Endodermal cell (in vitro differentiated cells): ENCODE results near the gene MRPL45. TPM values are rescaled to one million over a fixed set of nuclear protein-coding genes. Genes with fewer than 3 reads are reported as not detected.
A peak's percentile ranks its signal among the peaks of the same experiment; 100 is the strongest.
"Not testable (repeated sequence)": the region's sequence is repeated elsewhere in the genome, so short reads cannot be mapped to it uniquely, and the experiment has no call there.

Experiments used
- DNase-seq: peaks from one replicate; pipeline ENCODE4 v3.0.0-alpha.2; 2017
- H3K27ac ChIP-seq: 2 replicates; pipeline ENCODE4 v1.5.1; 2013; ENCODE audit warnings: mild to moderate bottlenecking, low read depth, low read length, moderate library complexity
- H3K27me3 ChIP-seq: 2 replicates; pipeline ENCODE4 v1.6.1; 2013; ENCODE audit warnings: mild to moderate bottlenecking, low read length, moderate library complexity; ENCODE audit not compliant: insufficient read depth, control insufficient read depth, poor library complexity, severe bottlenecking
- H3K36me3 ChIP-seq: 2 replicates; pipeline ENCODE4 v1.7.0; 2013; ENCODE audit warnings: mild to moderate bottlenecking, low read length, moderate library complexity; ENCODE audit not compliant: control insufficient read depth, insufficient read depth
- H3K4me1 ChIP-seq: one replicate; pipeline ENCODE4 v1.7.0; 2013; ENCODE audit warnings: low read length; ENCODE audit not compliant: control insufficient read depth, insufficient read depth
- H3K4me3 ChIP-seq: 2 replicates; pipeline ENCODE4 v1.5.1; 2013; ENCODE audit warnings: mild to moderate bottlenecking, low read length, moderate library complexity
- H3K9ac ChIP-seq: 2 replicates; pipeline ENCODE4 v1.6.1; 2013; ENCODE audit warnings: mild to moderate bottlenecking, low read length, moderate library complexity; ENCODE audit not compliant: poor library complexity, severe bottlenecking; ENCODE audit errors: extremely low read depth
- H3K9me3 ChIP-seq: 2 replicates; pipeline ENCODE4 v1.6.1; 2013; ENCODE audit warnings: mild to moderate bottlenecking, low read length, moderate library complexity; ENCODE audit not compliant: control insufficient read depth
- H3K27ac Mint-ChIP-seq: 2 replicates; pipeline ENCODE4 v1.8.0; 2020; ENCODE audit warnings: mixed read lengths
- H3K27me3 Mint-ChIP-seq: 2 replicates; pipeline ENCODE4 v1.8.0; 2021; ENCODE audit warnings: mild to moderate bottlenecking, mixed read lengths; ENCODE audit not compliant: insufficient read depth
- H3K36me3 Mint-ChIP-seq: 2 replicates; pipeline ENCODE4 v1.8.0; 2020; ENCODE audit warnings: low read depth, mixed read lengths
- H3K4me1 Mint-ChIP-seq: 2 replicates; pipeline ENCODE4 v1.8.0; 2020; ENCODE audit warnings: mixed read lengths
- H3K4me3 Mint-ChIP-seq: 2 replicates; pipeline ENCODE4 v1.8.0; 2020; ENCODE audit warnings: mild to moderate bottlenecking, moderate library complexity, mixed read lengths
- H3K9me3 Mint-ChIP-seq: 2 replicates; pipeline ENCODE4 v1.8.0; 2020; ENCODE audit warnings: mild to moderate bottlenecking, mixed read lengths
- WGBS, 2 experiments: methylation state at CpG; one replicate each; pipeline versions ENCODE4 v1.1.5 to v1.1.7; 2013; ENCODE audit warnings: missing lambda C conversion rate in 2 of 2, mixed read lengths in 1 of 2; ENCODE audit not compliant: insufficient coverage in 1 of 2, insufficient read length in 1 of 2; 5-methylcytosine and 5-hydroxymethylcytosine counted together
- long read RNA-seq, 4 experiments: library from polyadenylated mRNA in 2 of 4; library from RNA in 1 of 4; library from capped mRNA in 1 of 4; stranded (forward) in 3 of 4; unstranded in 1 of 4; transcript quantifications; one replicate each; pipeline ENCODE4 v2.0.0, GENCODE V29; 2020 to 2021; ENCODE audit warnings: inconsistent platforms in 1 of 4
- polyA plus RNA-seq, 2 experiments: library from polyadenylated mRNA; stranded (reverse); fragments of 50-300 nt; gene quantifications; one replicate each; pipeline ENCODE4 v1.2.3, GENCODE V29; 2013
- total RNA-seq, 2 donors: library from RNA; stranded (reverse); fragmentation: NEBNext Ultra II Directional in 1 of 2; extraction: Animal tissue kit (Norgen Biotek cat#: 25700) in 1 of 2; gene quantifications; 2 replicates in 1 of 2; 3 replicates in 1 of 2; pipeline ENCODE4 v1.2.1, GENCODE V29; 2021

MRPL45 gene
- 10 to 100 TPM; 48.8 to 51.9 TPM for total RNA-seq
- 49.7 TPM for polyA plus RNA-seq (2013, experiment 1 of 2)
- polyA plus RNA-seq (2013, experiment 2 of 2), result 47.2 TPM
- long read RNA-seq, experiment 1, transcript MRPL45-203 (8 exons, 1,705 nt), result major isoform, 19 of 38 reads
- long read RNA-seq, experiment 1, partial matches to known transcripts, result 12 of 38 reads
- long read RNA-seq, experiment 1, other reads (novel, unspliced or antisense), result 6 of 38 reads
- long read RNA-seq, experiment 2, transcript MRPL45-203 (8 exons, 1,705 nt), result major isoform, 91 of 108 reads
- long read RNA-seq, experiment 2, partial matches to known transcripts, result 9 of 108 reads
- long read RNA-seq, experiment 2, other reads (novel, unspliced or antisense), result 7 of 108 reads
- long read RNA-seq, experiment 3, transcript MRPL45-203 (8 exons, 1,705 nt), result major isoform, 172 of 186 reads
- long read RNA-seq, experiment 3, partial matches to known transcripts, result 5 of 186 reads
- long read RNA-seq, experiment 3, other reads (novel, unspliced or antisense), result 6 of 186 reads
- long read RNA-seq, experiment 4, transcript MRPL45-203 (8 exons, 1,705 nt), result major isoform, 122 of 139 reads
- long read RNA-seq, experiment 4, partial matches to known transcripts, result 5 of 139 reads
- long read RNA-seq, experiment 4, other reads (novel, unspliced or antisense), result 9 of 139 reads

DNA sequence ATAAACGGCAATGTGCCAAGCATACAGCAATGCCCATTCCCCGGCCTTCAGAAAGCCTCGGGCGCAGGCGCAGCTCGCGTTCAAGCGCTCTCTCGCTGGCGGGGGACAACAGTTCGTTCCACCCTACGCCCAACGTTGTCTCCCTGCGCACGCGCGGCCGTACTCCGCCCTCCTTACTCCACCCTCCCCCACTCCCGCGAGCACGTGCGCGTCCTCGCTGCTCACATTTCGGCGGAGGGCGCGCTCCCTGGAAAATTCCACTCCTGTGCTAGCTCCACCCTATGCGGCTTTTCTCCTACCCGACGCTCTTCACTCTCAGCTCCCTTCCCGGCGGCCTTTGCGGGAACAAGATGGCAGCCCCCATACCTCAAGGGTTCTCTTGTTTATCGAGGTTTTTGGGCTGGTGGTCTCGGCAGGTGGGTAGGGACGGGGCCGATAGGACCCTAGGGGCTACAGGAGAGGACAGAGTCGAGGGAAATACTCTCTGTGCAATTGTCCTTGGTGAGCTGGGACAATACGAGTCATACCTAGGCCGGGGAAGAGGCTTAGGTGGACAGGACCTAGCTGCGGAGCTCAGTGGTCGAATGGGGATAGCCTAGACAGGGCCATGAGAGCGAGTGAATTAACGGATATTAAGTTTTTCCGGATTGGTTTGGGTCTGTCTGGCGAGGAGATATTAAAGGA lies at the start of gene MRPL45:
Gene MRPL45, plus strand, starts transcription at position 335 of the 684 bp plus-strand sequence. Its CDS starts 16 bp downstream, at position 351.
- peak within 1 kb of the TSS; percentile 77 for H3K9ac ChIP-seq
- H3K27ac ChIP-seq, H3K36me3 ChIP-seq: not testable (repeated sequence)

DNA sequence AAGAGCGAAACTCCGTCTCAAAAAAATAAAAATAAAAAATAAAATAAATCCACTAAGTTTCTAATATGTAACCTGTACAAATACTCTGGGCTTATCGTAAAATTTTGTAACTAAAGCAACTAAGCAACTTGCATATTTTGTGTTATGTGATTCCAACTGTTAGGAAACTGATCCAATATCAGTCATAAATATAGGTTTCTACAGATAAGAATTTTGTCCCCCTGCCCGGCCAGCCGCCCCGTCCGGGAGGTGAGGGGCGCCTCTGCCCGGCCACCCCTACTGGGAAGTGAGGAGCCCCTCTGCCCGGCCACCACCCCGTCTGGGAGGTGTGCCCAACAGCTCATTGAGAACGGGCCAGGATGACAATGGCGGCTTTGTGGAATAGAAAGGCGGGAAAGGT lies 43.8 kb upstream of the MRPL45 start:
- H3K36me3 Mint-ChIP-seq, H3K27ac ChIP-seq, H3K9ac ChIP-seq, H3K27me3 ChIP-seq, H3K4me1 Mint-ChIP-seq, H3K27me3 Mint-ChIP-seq, H3K9me3 Mint-ChIP-seq, H3K27ac Mint-ChIP-seq, H3K9me3 ChIP-seq, H3K36me3 ChIP-seq, H3K4me3 Mint-ChIP-seq, H3K4me3 ChIP-seq, H3K4me1 ChIP-seq: not testable (repeated sequence)
- 100% methylated on average over 1 of the region's 14 CpGs; no CpG with 5 or more reads in 1 of the 2 experiments for WGBS, 2 experiments
- DNase-seq, result peak; percentile 4

More for the DNA sequence above, at the start of gene MRPL45:
- not testable (repeated sequence) for H3K4me1 ChIP-seq, H3K4me1 Mint-ChIP-seq, H3K27me3 Mint-ChIP-seq, H3K9me3 Mint-ChIP-seq, H3K36me3 Mint-ChIP-seq, H3K9me3 ChIP-seq, H3K27me3 ChIP-seq
- DNase-seq, result peak; percentile 100
- Mint-ChIP-seq H3K4me3 (peak within 1 kb of the TSS; percentile 93), H3K27ac (peak within 1 kb of the TSS; percentile 100)
- H3K4me3 ChIP-seq, result peak within 1 kb of the TSS; percentile 86
- 1 to 4% methylated on average over 8 to 45 of the region's 48 CpGs for WGBS, 2 experiments

DNA sequence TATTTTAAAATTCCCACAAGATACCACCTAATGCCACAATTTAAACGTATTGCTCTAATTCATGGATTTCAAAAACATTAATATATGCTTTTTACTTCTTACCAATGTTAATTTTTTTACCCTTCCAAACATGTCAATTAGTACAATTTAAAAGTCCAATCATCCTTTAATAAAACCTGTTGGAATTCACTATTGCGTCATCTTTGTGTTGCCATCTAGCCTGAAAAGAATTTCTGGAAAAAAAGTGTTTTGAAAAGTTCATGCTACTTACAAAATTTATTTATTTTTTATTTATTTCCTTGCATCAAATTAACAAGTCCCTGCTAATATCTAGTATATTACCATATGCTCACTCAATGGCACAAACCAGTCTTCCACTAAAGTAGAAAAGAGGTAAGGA lies 42.6 kb upstream of the MRPL45 start:
- H3K4me3 ChIP-seq, result peak overlapping the region; percentile 83
- H3K27ac Mint-ChIP-seq, result peak overlapping the region; percentile 76
- not testable (repeated sequence) for H3K4me1 ChIP-seq, H3K36me3 ChIP-seq, H3K27ac ChIP-seq, H3K27me3 ChIP-seq, H3K9me3 Mint-ChIP-seq, H3K36me3 Mint-ChIP-seq, DNase-seq, H3K9ac ChIP-seq, H3K27me3 Mint-ChIP-seq, H3K9me3 ChIP-seq, H3K4me1 Mint-ChIP-seq
- WGBS, 2 experiments, result 42 to 100% methylated on average over 1 to 2 of the region's 2 CpGs
- peak overlapping the region; percentile 36 for H3K4me3 Mint-ChIP-seq

DNA sequence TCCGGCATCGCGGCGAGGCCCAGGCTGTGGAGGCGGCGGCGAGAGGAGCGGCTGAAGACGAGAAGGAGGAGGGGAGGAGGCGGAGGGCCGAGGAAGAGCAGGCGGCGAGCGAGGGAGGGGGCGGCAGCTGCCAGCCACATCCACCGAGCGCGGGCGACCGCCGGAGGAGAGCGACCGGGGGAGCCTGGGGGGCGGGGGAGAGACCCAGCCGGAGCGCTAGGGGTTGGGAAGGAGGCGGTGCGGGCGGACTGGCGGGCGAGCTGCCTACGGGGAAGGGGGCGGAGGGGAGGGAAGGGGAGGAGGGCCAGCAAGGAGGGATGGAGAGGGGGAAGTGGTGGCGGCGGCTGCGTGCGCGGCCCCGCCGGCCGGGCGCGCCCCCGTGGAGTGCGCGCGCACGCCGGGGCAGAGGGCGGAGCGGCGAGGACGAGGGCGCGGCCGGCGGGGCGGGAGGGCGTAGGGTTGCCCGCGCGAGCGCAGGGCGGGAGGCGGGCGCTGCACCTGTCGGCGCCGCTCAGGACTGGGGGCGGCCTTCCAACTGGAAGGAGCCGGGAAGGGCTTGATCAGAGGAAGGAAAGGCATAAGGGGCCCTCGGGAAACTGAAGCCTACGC lies 39.9 kb upstream of the MRPL45 start:
- WGBS, 2 experiments, result 0% methylated on average over 43 of the region's 73 CpGs; no CpG with 5 or more reads in 1 of the 2 experiments
- not testable (repeated sequence) for H3K36me3 Mint-ChIP-seq
- H3K4me3 Mint-ChIP-seq, result peak overlapping the region; percentile 92

DNA sequence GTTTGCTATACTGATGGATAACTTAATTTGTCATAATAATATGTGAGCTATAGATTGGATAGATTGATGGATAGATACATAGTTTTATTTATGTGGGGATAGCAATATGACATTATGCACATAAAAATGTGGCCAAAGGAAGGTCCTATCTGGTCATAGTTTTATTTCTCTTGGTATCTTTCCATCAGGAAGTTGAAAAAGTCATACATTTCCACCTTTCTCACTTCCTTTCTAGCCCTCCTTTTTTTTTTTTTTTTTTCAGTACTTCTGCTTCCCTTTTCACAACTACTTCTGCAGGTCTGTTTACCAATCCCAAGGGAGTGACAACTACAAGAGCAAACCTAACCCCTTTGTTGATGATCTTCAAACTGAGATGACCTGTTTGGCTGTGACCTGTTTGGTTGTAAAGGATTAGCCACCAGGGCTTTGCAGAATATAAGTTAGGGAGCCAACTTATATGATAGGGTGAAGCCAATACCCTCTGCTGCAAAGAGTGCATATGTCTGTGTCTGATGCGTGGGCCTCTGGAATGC lies 30.9 kb upstream of the MRPL45 start:
- not testable (repeated sequence) for H3K4me3 ChIP-seq, H3K27ac Mint-ChIP-seq, H3K4me1 ChIP-seq, H3K27ac ChIP-seq, H3K36me3 Mint-ChIP-seq, H3K27me3 ChIP-seq, H3K27me3 Mint-ChIP-seq, H3K4me3 Mint-ChIP-seq, H3K36me3 ChIP-seq, H3K9me3 ChIP-seq, H3K9ac ChIP-seq, H3K9me3 Mint-ChIP-seq, DNase-seq
- H3K4me1 Mint-ChIP-seq, result peaks cover 17% of the 10 kb centered on the region
- WGBS, 2 experiments, result 80 to 89% methylated on average over 1 of the region's 1 CpG

More for the DNA sequence above, 39.9 kb upstream of the MRPL45 start:
- H3K9me3 Mint-ChIP-seq, H3K36me3 ChIP-seq, H3K27me3 Mint-ChIP-seq, H3K27ac Mint-ChIP-seq, H3K4me1 ChIP-seq, H3K27me3 ChIP-seq, H3K27ac ChIP-seq, H3K4me3 ChIP-seq, H3K9ac ChIP-seq, H3K9me3 ChIP-seq, H3K4me1 Mint-ChIP-seq: not testable (repeated sequence)
- DNase-seq, result peak; percentile 97

DNA sequence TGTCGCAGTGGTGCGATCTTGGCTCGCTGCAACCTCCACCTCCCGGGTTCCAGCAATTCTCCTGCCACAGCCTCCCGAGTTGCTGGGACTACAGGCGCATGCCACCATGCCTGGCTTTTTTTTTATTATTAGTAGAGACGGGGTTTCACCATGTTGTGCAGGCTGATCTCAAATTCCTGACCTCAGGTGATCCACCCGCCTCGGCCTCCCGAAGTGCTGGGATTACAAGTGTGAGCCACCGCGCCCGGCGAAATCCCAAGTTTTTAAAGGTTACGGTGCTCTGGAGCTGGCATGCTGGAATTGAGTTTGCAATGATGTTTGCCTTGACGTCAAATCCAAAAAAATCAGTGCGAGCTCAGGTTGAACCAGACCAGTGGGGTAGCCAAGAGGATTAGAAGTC lies 30.4 kb upstream of the MRPL45 start:
- H3K36me3 Mint-ChIP-seq, H3K9ac ChIP-seq, H3K9me3 ChIP-seq, H3K27ac Mint-ChIP-seq, H3K4me3 ChIP-seq, H3K27me3 Mint-ChIP-seq, H3K27me3 ChIP-seq, H3K4me1 ChIP-seq, H3K9me3 Mint-ChIP-seq, H3K27ac ChIP-seq, H3K4me3 Mint-ChIP-seq, H3K36me3 ChIP-seq: not testable (repeated sequence)
- peaks cover 17% of the 10 kb centered on the region for H3K4me1 Mint-ChIP-seq
- WGBS, 2 experiments, result 91 to 97% methylated on average over 7 to 16 of the region's 17 CpGs
- DNase-seq, result peak; percentile 34
